Stomach (tissue), 9 donors: ENCODE measurements around the gene SCARB1. TPM values are rescaled to one million over a fixed set of nuclear protein-coding genes. Genes with fewer than 3 reads are reported as not detected.

ENCODE experiments used
- DNase-seq, 2 donors: peaks; one replicate each; pipeline versions ENCODE4 v3.0.0 to v3.0.0-alpha.2; 2013 to 2019
- H3K27ac ChIP-seq, 5 donors: fragments of 200-600 bp in 4 of 5; sonication (generic) in 4 of 5; one replicate each; pipeline ENCODE4 v1.5.1; 2013 to 2019; ENCODE audit warnings: mild to moderate bottlenecking in 1 of 5, moderate library complexity in 1 of 5
- H3K27me3 ChIP-seq, 3 donors: fragments of 200-600 bp; sonication (generic); one replicate each; pipeline ENCODE4 v1.5.1; 2017 to 2019; ENCODE audit warnings: mixed run types in 1 of 3
- H3K36me3 ChIP-seq, 4 donors: fragments of 200-600 bp; sonication (generic); 1 replicate in 3 of 4; 2 replicates in 1 of 4; pipeline ENCODE4 v1.5.1; 2016 to 2019
- H3K4me1 ChIP-seq, 4 donors: fragments of 200-600 bp; sonication (generic); one replicate each; pipeline ENCODE4 v1.5.1; 2016 to 2019
- H3K4me3 ChIP-seq, 4 donors: fragments of 200-600 bp; sonication (generic) in 3 of 4; one replicate each; pipeline ENCODE4 v1.5.1; 2016 to 2019; ENCODE audit warnings: mild to moderate bottlenecking in 1 of 4
- H3K9me3 ChIP-seq, 4 donors: fragments of 200-600 bp; sonication (generic); one replicate each; pipeline ENCODE4 v1.5.1; 2016 to 2019
- CTCF ChIP-seq, 7 experiments: fragments of 450-650 bp in 4 of 7; fragments of 200-600 bp in 3 of 7; sonication (generic) in 3 of 7; IDR thresholded peaks; one replicate each; pipeline ENCODE4 v1.5.1; 2016 to 2019; ENCODE audit warnings: antibody characterized with exemption in 7 of 7, control low read depth in 2 of 7, mild to moderate bottlenecking in 1 of 7
- EP300 ChIP-seq: sonication (generic); formaldehyde crosslinking; IDR thresholded peaks from one replicate; pipeline ENCODE4 v1.6.1; 2017; ENCODE audit warnings: antibody characterized with exemption
- POLR2A ChIP-seq, 4 donors: fragments of 450-650 bp; IDR thresholded peaks; one replicate each; pipeline ENCODE4 v1.6.1; 2016; ENCODE audit warnings: antibody characterized with exemption in 4 of 4, control low read depth in 2 of 4, mild to moderate bottlenecking in 1 of 4, moderate library complexity in 1 of 4
- POLR2AphosphoS5 ChIP-seq, 3 donors: sonication (generic); formaldehyde crosslinking; IDR thresholded peaks; one replicate each; pipeline ENCODE4 v1.6.1; 2016; ENCODE audit warnings: antibody characterized with exemption in 3 of 3
- WGBS, 5 donors: extraction: QIAGEN DNeasy Blood & Tissue Kit in 3 of 5; methylation state at CpG; one replicate each; pipeline versions ENCODE4 v1.1.5 to v1.1.7; 2013 to 2018; 5-methylcytosine and 5-hydroxymethylcytosine counted together
- intact Hi-C: fragments of 100-400 bp; cut with DNase I; formaldehyde crosslinking; loops from one replicate; pipeline ENCODE4 v1.15.1; 2023; ENCODE audit warnings: low total_unique reads
- polyA plus RNA-seq, 3 donors: library from polyadenylated mRNA; stranded (reverse); fragments of 200-250 nt; gene quantifications; one replicate each; pipeline ENCODE4 v1.2.3, GENCODE V29; 2013
- total RNA-seq, 5 donors: library from RNA; depleted of rRNA; stranded (reverse); fragments of >200 nt; gene quantifications; one replicate each; pipeline versions ENCODE4 v1.1.0 to v1.2.3, GENCODE V29; 2014 to 2016
- donor health status: healthy with polysubstance abuse.
- donor health status: Bipolar disorder and iron deficiency.
- donor health status: healthy.

The SCARB1 gene
- total and polyA plus RNA-seq, 8 donors, result 2.9 to 63.7 (median 8.8) TPM

DNA sequence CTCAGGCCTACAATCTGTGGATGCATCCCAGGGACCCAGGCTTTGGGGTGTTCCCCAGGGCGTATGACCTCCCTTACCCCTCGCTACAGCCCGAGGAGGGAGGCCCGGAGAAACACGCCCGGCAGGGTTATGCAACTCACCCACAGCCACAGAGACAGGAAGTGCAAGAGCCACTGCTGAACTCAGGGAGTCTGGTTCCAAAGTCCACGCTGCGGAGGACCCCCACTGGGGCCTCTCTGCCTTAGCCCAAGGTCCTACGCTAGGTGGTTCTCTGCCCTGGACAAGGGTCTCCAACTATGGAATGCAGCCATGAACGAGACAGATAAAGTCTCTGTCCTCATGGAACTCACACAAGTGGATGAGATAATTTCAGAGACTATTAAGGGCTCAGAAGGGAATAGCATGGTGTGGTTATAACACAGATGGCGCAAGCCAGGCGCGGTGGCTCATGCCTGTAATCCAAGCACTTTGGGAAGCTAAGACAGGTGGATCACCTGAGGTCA is 11.3 kb downstream of the SCARB1 start:
- WGBS, 5 donors, result 45 to 83% (median 55%) methylated on average over 8 to 13 of the region's 13 CpGs
- peak overlapping the region in 3 of 5 donors; percentile 1 to 39 (median 23) for H3K27ac ChIP-seq

GRCh38 chr12:124851342-124851741 is 12.3 kb downstream of the SCARB1 start:
- Histone ChIP-seq H3K4me1 (peaks cover 4 to 59% (median 34%) of the 10 kb centered on the region in 4 donors), H3K9me3 (no peaks in the 10 kb centered on the region), H3K36me3 (no peaks in the 10 kb centered on the region), H3K27me3 (no peaks in the 10 kb centered on the region), H3K27ac (no peak overlapping the region), H3K4me3 (no peak overlapping the region)
- WGBS, 5 donors, result 83 to 95% (median 94%) methylated on average over 8 of the region's 8 CpGs
- no peak for TF ChIP-seq POLR2A (IDR thresholded peaks at IDR 0.05)
- no peak for TF ChIP-seq POLR2AphosphoS5 (IDR thresholded peaks at IDR 0.05)
- peak in 1 of 2 donors; percentile 62 for DNase-seq
- intact Hi-C loops, result no loop called here

More for the DNA sequence above, 11.3 kb downstream of the SCARB1 start:
- no peaks in the 10 kb centered on the region for H3K36me3 ChIP-seq
- DNase-seq, result peak in 1 of 2 donors; percentile 81
- H3K4me3 ChIP-seq, result no peak overlapping the region
- no peaks in the 10 kb centered on the region for H3K9me3 ChIP-seq
- peaks cover 11 to 59% (median 31%) of the 10 kb centered on the region in 4 donors for H3K4me1 ChIP-seq
- intact Hi-C loops, result no loop called here
- H3K27me3 ChIP-seq, result no peaks in the 10 kb centered on the region
- TF ChIP-seq CTCF (IDR thresholded peaks at IDR 0.05) (no peak), POLR2AphosphoS5 (IDR thresholded peaks at IDR 0.05) (no peak), EP300 (no peak), POLR2A (IDR thresholded peaks at IDR 0.05) (no peak)

- Histone ChIP-seq H3K27ac (no peak overlapping the region), H3K36me3 (no peaks in the 10 kb centered on the region)
- no peak for DNase-seq
These were observed 14.3 kb downstream of the SCARB1 start for GRCh38 chr12:124849382-124849781.

GRCh38 chr12:124848621-124849380 is 14.9 kb downstream of the SCARB1 start:
- Histone ChIP-seq H3K4me1 (peaks cover 0 to 40% (median 20%) of the 10 kb centered on the region in 4 donors), H3K27me3 (no peaks in the 10 kb centered on the region), H3K36me3 (no peaks in the 10 kb centered on the region), H3K9me3 (no peaks in the 10 kb centered on the region), H3K27ac (no peak overlapping the region), H3K4me3 (no peak overlapping the region)
- TF ChIP-seq POLR2A (IDR thresholded peaks at IDR 0.05), result no peak
- no peak for TF ChIP-seq CTCF (IDR thresholded peaks at IDR 0.05)
- no peak for TF ChIP-seq POLR2AphosphoS5 (IDR thresholded peaks at IDR 0.05)
- TF ChIP-seq EP300, result no peak
- no peak for DNase-seq
- WGBS, 5 donors, result 88 to 95% (median 93%) methylated on average over 17 of the region's 17 CpGs
- intact Hi-C loops, result no loop called here

More at GRCh38 chr12:124849382-124849781, 14.3 kb downstream of the SCARB1 start:
- peaks cover 0 to 45% (median 23%) of the 10 kb centered on the region in 4 donors for H3K4me1 ChIP-seq
- TF ChIP-seq POLR2AphosphoS5 (IDR thresholded peaks at IDR 0.05) (no peak), EP300 (no peak), POLR2A (IDR thresholded peaks at IDR 0.05) (no peak), CTCF (IDR thresholded peaks at IDR 0.05) (no peak)
- WGBS, 5 donors, result 51 to 69% (median 55%) methylated on average over 8 of the region's 8 CpGs
- H3K9me3 ChIP-seq, result no peaks in the 10 kb centered on the region
- intact Hi-C loops, result no loop called here
- no peaks in the 10 kb centered on the region for H3K27me3 ChIP-seq
- H3K4me3 ChIP-seq, result no peak overlapping the region
